Thyroid gland (tissue), 4 donors: ENCODE data around the gene GTSE1.

Experiments used
- POLR2A ChIP-seq, 2 donors: fragments of 450-650 bp; IDR thresholded peaks; one replicate each; pipeline ENCODE4 v1.6.1; 2017; ENCODE audit warnings: antibody characterized with exemption in 2 of 2, mild to moderate bottlenecking in 2 of 2, moderate library complexity in 1 of 2
- TF ChIP-seq, protein P1 (sequence below), 6 experiments: fragments of 200-600 bp in 3 of 6; fragments of 450-650 bp in 3 of 6; sonication (generic) in 3 of 6; IDR thresholded peaks; one replicate each; pipeline ENCODE4 v1.5.1; 2016 to 2019; ENCODE audit warnings: antibody characterized with exemption in 6 of 6, mild to moderate bottlenecking in 2 of 6, inconsistent platforms in 1 of 6, moderate library complexity in 1 of 6

DNA sequence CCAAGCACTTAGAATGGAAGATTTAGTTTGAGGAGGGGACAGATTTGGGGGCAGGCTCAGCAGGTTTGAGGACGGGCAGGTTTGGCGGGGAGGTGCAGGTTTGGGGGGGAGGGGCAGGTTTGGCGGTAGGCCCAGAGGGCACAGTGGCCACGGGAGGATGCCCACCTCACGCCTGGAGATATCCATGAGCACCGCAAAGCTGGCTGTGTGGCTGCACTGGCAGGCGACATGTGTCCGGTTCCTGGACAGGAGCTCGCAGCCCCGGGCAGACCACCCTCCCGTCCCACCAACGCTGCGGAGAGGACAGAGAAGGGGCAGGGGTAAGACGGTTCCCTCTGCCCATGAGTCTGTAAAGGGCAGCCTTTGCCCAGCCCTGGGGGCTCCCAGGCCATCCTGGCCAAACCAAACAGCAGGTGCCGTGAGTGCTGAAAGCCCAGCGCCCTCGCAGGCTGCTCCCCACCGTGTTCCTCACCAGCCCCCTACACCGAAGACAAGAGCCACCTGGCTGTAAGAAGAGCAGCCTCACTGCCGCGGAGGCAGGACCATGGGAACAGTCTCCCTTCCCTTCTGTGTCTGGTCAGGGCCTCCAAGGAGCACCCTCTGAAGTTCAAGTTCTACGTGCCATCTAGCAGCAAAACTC is 81.9 kb downstream of the GTSE1 start:
- TF ChIP-seq POLR2A (IDR thresholded peaks at IDR 0.05) = no peak
- TF ChIP-seq, protein P1, sequence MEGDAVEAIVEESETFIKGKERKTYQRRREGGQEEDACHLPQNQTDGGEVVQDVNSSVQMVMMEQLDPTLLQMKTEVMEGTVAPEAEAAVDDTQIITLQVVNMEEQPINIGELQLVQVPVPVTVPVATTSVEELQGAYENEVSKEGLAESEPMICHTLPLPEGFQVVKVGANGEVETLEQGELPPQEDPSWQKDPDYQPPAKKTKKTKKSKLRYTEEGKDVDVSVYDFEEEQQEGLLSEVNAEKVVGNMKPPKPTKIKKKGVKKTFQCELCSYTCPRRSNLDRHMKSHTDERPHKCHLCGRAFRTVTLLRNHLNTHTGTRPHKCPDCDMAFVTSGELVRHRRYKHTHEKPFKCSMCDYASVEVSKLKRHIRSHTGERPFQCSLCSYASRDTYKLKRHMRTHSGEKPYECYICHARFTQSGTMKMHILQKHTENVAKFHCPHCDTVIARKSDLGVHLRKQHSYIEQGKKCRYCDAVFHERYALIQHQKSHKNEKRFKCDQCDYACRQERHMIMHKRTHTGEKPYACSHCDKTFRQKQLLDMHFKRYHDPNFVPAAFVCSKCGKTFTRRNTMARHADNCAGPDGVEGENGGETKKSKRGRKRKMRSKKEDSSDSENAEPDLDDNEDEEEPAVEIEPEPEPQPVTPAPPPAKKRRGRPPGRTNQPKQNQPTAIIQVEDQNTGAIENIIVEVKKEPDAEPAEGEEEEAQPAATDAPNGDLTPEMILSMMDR (IDR thresholded peaks at IDR 0.05) = no peak
